Neural cell (in vitro differentiated cells): ENCODE measurements around the gene HLA-DQB1. TPM values are rescaled to one million over a fixed set of nuclear protein-coding genes. Genes with fewer than 3 reads are reported as not detected.

Experiments used
- H2AFZ ChIP-seq: fragments of 200-600, 300-800 bp; sonication (generic), shearing (Covaris generic); 2 replicates; pipeline ENCODE4 v1.6.0; 2014; ENCODE audit warnings: low read depth, mild to moderate bottlenecking, antibody characterized with exemption, low read length, moderate library complexity
- H3F3A ChIP-seq: fragments of 200-600 bp; shearing (Covaris generic); 2 replicates; pipeline ENCODE4 v1.6.1; 2016; ENCODE audit warnings: mild to moderate bottlenecking, moderate library complexity, mixed read lengths, antibody characterized with exemption, low read length; ENCODE audit not compliant: insufficient read depth, poor library complexity, severe bottlenecking
- H3K27ac ChIP-seq: fragments of 200-600, 300-800 bp; sonication (generic), shearing (Covaris generic); 2 replicates; pipeline ENCODE4 v1.5.1; 2014; ENCODE audit warnings: mild to moderate bottlenecking, low read length, moderate library complexity
- H3K27me3 ChIP-seq: fragments of 300-800, 200-600 bp; sonication (generic), shearing (Covaris generic); 2 replicates; pipeline ENCODE4 v1.6.0; 2014; ENCODE audit warnings: mild to moderate bottlenecking, low read depth, low read length, moderate library complexity; ENCODE audit not compliant: insufficient read depth
- H3K36me3 ChIP-seq: fragments of 300-800, 200-600 bp; sonication (generic), shearing (Covaris generic); 2 replicates; pipeline ENCODE4 v1.5.1; 2014; ENCODE audit warnings: mild to moderate bottlenecking, antibody characterized with exemption, low read length, moderate library complexity; ENCODE audit not compliant: insufficient read depth
- H3K4me2 ChIP-seq: fragments of 300-800, 200-600 bp; sonication (generic), shearing (Covaris generic); 2 replicates; pipeline ENCODE4 v1.6.0; 2014; ENCODE audit warnings: mild to moderate bottlenecking, low read length
- H3K4me3 ChIP-seq: fragments of 300-800, 200-600 bp; sonication (generic), shearing (Covaris generic); 2 replicates; pipeline ENCODE4 v1.5.1; 2014; ENCODE audit warnings: mild to moderate bottlenecking, low read length, moderate library complexity
- H3K79me2 ChIP-seq: fragments of 200-600 bp; shearing (Covaris generic); replicated peaks from 2 replicates; pipeline ENCODE4 v1.6.0; 2014; ENCODE audit warnings: mild to moderate bottlenecking, low read length, moderate library complexity; ENCODE audit not compliant: insufficient read depth
- H3K9ac ChIP-seq: fragments of 300-800, 200-600 bp; sonication (generic), shearing (Covaris generic); 2 replicates; pipeline ENCODE4 v1.6.1; 2016; ENCODE audit warnings: mild to moderate bottlenecking, low read length, mixed read lengths
- H3K9me2 ChIP-seq: fragments of 200-600 bp; shearing (Covaris generic); 2 replicates; pipeline ENCODE4 v1.6.1; 2016; ENCODE audit warnings: mild to moderate bottlenecking, low read length, mixed read lengths; ENCODE audit not compliant: insufficient read depth
- H3K9me3 ChIP-seq: fragments of 200-600, 300-800 bp; sonication (generic), shearing (Covaris generic); 2 replicates; pipeline ENCODE4 v1.6.1; 2016; ENCODE audit warnings: mild to moderate bottlenecking, mixed run types, low read length, moderate library complexity, mixed read lengths
- H4K20me1 ChIP-seq: fragments of 200-600 bp; shearing (Covaris generic); 2 replicates; pipeline ENCODE4 v1.6.1; 2016; ENCODE audit warnings: mild to moderate bottlenecking, mixed run types; ENCODE audit not compliant: insufficient read depth
- EZH2 ChIP-seq: fragments of 200-600, 300-800 bp; shearing (Covaris generic), sonication (generic); IDR thresholded peaks from 2 replicates; pipeline ENCODE4 v1.6.1; 2014; ENCODE audit warnings: antibody characterized with exemption, low read length, borderline replicate concordance, mild to moderate bottlenecking; ENCODE audit not compliant: insufficient read depth, poor library complexity, severe bottlenecking
- POLR2AphosphoS5 ChIP-seq: IDR thresholded peaks from 2 replicates; pipeline ENCODE4 v1.6.1; 2012
- SMC3 ChIP-seq: fragments of 450-650 bp; conservative IDR thresholded peaks from 2 replicates; pipeline ENCODE4 v1.6.1; 2014; ENCODE audit warnings: antibody characterized with exemption, mild to moderate bottlenecking, moderate library complexity; ENCODE audit not compliant: poor library complexity
- TAF1 ChIP-seq: IDR thresholded peaks from 2 replicates; pipeline ENCODE4 v1.6.1; 2012; ENCODE audit warnings: low read depth
- polyA plus RNA-seq: library from polyadenylated mRNA; depleted of rRNA; stranded (reverse); fragments of >200 nt; gene quantifications from 2 replicates; pipeline ENCODE4 v1.2.3, GENCODE V29; 2014

HLA-DQB1 gene
- polyA plus RNA-seq, 1 donor from 2014 or later = not detected

DNA sequence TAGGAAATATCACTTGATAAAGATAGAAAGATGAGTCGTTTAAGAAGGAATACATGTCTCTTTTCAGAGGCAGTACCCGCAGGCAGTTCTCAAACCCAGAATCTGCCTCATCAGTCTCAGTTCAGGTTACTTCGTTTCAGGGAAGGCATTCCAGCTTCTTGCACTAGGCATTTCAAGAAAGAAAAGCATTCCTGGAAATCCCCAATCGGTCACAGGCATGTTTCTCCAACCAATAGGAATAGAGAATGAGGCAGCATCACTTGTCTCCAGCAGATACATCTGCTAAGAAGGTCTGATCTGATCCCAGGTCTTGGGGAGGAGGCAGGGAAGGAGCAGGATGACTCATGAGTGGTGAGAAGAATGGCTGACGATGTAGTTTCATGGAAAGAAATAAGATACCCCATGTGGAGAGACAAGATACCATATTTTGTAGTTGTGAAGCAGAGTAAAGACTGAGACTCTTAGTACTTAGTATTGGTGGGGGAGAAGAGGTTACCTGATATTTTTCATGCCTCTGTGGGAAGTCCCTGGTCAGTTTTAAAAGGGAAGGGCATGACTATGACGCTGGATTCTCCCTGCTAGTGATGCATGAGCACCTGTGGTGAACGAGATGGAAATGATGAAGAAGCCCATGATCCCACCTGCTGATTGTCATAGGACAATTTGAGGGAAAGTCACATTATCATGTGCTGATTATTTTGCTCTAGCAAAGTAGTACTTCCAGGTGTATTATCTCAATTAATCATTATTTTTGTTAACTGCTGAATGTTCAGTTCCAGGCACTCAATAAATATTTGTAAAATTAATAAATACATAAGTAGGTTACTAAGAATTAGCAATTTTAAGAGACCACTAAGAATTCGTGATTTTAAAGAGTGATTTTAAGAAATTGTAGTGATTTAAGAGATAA is 56.5 kb downstream of the HLA-DQB1 start:
- no peaks in the 10 kb centered on the region for H3K79me2 ChIP-seq
- H3K4me2 ChIP-seq = no peak overlapping the region
- no peaks in the 10 kb centered on the region for H3F3A ChIP-seq
- no peak overlapping the region for H3K27ac ChIP-seq
- no peak overlapping the region for H3K4me3 ChIP-seq
- no peaks in the 10 kb centered on the region for H4K20me1 ChIP-seq
- no peaks in the 10 kb centered on the region for H3K9me2 ChIP-seq
- H3K27me3 ChIP-seq = no peaks in the 10 kb centered on the region
- TF ChIP-seq EZH2 (no peak), POLR2AphosphoS5 (no peak), TAF1 (no peak), SMC3 (no peak)
- H2AFZ ChIP-seq = no peak overlapping the region
- no peaks in the 10 kb centered on the region for H3K9me3 ChIP-seq
- no peak overlapping the region for H3K9ac ChIP-seq
- no peaks in the 10 kb centered on the region for H3K36me3 ChIP-seq

Other genes starting within 250 kb of the HLA-DQB1 start
- gene HLA-DRA, start 226.8 kb downstream of the HLA-DQB1 start, polyA plus RNA-seq = not detected in 2 replicates
- gene HLA-DRB5, start 136.4 kb downstream of the HLA-DQB1 start, polyA plus RNA-seq = not detected in 2 replicates
- not detected in 2 replicates for gene HLA-DRB1, start 76.8 kb downstream of the HLA-DQB1 start, polyA plus RNA-seq
- gene HLA-DQA1, start 29.3 kb downstream of the HLA-DQB1 start, polyA plus RNA-seq = not detected in 2 replicates
- not detected in 2 replicates for gene HLA-DQA2, start 74.7 kb upstream of the HLA-DQB1 start, polyA plus RNA-seq
- not detected in 2 replicates for gene HLA-DQB2, start 96.9 kb upstream of the HLA-DQB1 start, polyA plus RNA-seq
- gene HLA-DOB, start 150.3 kb upstream of the HLA-DQB1 start, polyA plus RNA-seq = not detected in 2 replicates
- gene TAP2, start 172.1 kb upstream of the HLA-DQB1 start, polyA plus RNA-seq = 1.2 and 2.3 TPM in 2 replicates
- 1.6 TPM in 1 of 2 replicates, not detected in the other for gene PSMB8, start 177.4 kb upstream of the HLA-DQB1 start, polyA plus RNA-seq
- gene TAP1, start 187.0 kb upstream of the HLA-DQB1 start, polyA plus RNA-seq = not detected in 2 replicates
- gene PSMB9, start 187.5 kb upstream of the HLA-DQB1 start, polyA plus RNA-seq = not detected in 2 replicates